RPMI8226 (cell line): ENCODE measurements around the gene MMP17.

Experiments used
- DNase-seq: peaks from one replicate; pipeline ENCODE4 v3.0.0-alpha.2; 2015

MMP17 gene

DNA sequence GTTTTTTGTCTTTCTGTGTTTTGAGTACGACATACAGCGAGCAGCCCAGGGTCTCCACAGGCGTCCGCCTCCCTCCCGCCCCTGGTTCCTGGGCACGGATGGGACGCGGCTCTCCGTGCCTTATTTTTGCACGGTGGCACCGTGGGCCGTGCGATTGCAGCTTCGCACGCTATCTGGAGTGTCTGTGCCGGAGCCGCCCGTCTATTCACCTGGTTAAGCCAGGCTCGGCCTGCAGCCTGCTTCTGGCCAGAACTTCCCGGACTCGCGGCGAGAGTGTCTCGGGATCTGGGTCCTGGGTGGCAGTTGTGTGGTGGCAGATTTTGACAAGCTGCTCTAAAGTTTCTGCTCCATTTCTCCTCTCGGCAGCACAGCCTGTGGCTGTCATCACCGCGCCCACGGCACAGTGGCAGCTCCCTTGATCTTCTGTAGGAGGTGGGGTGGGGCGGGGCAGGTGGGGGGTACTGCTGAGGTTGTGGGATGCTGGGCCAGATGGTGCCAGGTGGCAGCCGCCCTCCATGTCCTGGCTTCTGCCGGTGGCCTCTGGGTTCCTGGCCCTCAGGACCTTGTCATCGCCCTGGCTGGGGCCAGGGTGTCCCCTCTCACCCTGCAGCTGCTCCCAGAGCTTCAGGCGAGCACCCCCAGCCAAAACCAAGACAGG lies 2.9 kb downstream of the MMP17 start:
- DNase-seq = no peak

DNA sequence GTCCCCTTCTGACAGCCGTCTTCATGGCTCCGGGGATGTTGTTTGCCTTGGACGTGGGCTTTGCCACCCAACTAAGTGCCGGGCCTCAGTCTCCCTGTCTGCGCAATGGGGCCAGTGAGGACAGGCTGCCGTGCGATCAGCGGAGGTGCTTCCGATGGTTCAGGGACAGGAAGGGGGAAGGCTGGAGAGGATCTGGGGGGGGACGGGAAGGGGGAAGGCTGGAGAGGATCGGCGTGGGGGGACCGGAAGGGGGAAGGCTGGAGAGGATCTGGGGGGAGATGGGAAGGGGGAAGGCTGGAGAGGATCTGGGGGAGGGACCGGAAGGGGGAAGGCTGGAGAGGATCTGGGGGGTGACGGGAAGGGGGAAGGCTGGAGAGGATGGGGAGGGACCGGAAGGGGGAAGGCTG lies 3.4 kb downstream of the MMP17 start:
- DNase-seq = no peak

DNA sequence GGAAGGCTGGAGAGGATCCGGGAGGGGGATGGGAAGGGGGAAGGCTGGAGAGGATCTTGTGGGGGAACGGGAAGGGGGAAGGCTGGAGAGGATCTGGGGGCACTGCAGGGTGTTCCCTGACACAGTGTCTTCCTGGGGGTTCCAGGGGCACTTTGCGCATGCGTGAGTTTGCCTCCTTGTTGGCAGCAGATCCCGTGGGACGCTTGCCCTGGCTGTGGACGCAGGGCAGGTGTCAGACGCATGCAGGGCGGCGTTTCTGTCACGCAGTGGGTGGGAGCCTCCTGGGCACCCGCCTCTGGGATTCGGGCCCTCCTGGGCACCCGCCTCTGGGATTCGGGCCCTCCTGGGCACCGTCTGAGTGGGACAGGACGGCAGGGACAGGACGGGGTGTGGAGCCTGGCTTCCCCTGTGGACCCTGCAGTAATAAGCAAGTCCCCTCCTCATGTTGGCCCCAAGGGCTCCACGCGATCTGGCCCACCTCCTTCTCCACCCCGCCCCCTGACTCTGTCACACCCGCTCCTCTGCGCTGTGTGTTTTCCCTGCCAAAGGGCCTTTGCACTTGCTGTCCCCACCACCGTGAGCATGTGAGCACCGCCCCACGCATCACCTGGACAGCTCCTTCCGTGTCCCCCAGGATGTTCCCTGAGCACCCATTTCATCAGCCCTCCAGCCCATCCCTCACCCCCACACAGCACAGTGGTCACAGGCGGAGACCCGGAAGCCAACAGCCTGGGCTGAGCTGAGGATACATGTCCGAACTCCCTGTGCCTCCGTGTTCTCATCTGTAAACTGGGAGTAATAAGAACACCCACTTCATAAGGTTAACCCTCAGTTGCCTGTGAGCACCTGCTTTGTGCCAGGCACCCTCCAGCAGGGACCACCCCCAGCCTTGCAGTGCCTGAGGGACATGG lies 4.4 kb downstream of the MMP17 start:
- DNase-seq = no peak

DNA sequence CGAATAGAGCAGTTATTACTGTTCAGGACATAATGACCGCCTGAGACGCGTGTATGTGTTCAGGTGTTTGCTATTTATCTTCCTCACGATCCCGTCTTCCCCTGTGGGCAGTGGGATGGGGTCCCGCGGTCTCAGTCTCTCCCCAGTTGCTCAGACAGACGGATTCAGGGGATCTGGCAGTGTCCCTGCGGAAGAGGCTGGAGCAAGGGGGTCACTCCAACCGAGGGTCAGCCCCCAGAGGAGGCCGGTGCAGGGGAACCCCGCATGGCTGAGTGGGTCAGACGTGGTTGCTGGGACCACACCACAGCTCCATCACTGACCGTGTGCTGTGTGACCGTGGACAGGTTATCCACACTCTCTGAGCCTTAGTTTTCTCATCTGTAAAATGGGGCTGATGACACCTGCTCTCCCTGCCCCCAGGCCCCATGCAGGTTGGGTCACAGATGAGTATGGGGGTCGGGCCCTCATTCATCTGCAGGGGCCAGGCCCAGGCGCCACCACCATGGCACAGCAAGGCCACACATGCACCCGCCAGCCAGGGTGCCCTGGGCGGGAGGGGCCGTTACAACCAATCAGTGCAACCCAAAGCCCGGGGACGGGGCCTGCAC lies 5.2 kb downstream of the MMP17 start:
- DNase-seq = no peak

DNA sequence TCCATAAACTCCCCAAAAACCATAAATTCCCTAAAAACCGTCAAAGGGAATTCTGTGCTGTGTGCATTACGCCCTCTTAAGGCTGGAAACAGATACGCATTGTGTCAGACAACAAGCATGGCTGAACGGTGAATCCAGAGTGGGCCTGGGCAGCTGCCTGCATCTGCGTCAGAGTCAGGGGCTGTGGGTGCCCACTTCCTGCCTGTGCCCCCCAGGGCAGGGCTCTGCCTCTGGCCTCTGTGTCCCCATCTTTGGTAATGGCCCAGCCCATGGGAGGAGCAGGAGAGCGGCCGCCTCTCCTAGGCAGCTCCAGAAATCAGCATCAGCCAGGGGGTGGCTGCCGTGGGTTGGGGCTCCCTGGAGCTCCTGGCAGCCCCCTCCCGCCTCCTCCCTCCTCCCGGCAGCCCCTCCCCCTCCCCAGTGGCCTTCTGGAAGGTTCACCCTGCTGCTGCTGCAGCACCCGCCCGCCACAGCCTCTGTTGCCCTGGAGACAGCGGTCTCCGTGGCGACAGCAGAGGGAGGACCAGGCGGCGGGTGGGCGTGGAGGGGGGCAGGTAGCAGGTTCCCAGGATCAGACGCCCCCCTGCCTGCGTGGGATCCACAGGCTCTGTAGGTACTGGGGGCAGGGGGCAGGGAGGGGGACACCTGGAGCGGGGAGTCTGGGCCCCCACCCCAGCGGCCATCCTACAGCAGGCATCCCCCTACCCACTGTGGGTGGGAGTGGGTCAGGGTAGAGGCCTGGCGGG lies 5.9 kb downstream of the MMP17 start:
- DNase-seq = no peak

DNA sequence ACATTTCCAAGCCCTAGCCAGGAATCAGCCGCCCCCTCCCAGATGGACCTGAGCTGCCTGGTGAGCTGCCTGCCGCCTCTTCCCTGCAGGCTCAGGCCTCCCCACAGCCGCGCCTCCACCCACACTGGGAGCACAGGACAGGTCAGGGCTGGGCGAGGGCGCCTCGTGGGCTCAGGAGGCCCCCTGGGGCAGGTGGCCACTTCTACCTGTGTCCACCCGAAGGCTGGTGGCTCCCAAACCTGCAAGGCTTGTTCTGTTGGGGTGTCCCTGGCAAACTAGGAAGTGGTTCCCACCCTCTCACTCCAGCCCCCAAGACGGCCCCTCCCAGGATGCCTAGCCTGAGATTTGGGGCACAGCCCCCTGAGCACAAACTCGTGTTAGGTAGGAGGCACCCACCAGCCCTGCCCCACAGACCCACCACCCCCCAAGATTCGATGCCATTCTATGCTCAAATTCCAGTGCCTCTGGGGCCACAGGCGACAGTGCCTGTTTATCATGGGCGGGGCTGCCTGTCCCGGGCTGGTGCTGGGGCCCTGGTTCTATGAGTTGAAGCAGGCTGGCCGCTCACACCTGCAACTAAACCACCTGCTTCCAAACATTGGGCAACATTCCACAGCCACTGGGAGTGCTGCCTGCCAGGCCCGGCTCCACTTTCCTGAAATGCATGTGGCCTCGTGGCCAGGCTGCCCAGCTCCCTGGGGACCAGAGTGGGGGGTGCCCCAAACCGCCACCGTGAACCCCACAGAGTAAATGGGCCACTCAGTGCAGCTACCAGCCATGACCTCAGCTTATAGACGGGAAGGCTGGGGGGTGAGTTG lies 6.8 kb downstream of the MMP17 start:
- DNase-seq = no peak

GRCh38 chr12:131835616-131836171 lies 7.5 kb downstream of the MMP17 start:
- peak; percentile 62 for DNase-seq

DNA sequence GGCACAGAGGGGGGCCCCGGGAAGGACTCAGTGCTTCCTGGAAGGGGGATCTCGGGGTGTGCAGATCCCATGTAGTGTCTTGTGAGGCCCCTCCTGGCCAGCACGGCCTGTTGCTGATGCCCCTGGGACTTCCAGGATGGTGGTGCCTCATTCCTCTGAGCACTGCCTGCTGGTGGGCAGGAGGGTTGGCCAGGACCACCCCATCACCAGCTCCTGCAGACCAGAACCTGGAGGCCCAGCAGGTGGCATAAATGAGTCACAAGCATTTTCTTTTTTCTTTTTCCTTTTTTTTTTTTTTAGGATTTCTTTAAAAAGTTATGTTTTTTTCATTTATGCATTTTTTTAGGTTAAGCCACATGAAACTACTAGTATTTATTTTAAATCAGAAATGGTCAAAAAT lies 8.0 kb downstream of the MMP17 start:
- DNase-seq = no peak

- no peak for DNase-seq
Observed at GRCh38 chr12:131836714-131837397, 8.7 kb downstream of the MMP17 start.

DNA sequence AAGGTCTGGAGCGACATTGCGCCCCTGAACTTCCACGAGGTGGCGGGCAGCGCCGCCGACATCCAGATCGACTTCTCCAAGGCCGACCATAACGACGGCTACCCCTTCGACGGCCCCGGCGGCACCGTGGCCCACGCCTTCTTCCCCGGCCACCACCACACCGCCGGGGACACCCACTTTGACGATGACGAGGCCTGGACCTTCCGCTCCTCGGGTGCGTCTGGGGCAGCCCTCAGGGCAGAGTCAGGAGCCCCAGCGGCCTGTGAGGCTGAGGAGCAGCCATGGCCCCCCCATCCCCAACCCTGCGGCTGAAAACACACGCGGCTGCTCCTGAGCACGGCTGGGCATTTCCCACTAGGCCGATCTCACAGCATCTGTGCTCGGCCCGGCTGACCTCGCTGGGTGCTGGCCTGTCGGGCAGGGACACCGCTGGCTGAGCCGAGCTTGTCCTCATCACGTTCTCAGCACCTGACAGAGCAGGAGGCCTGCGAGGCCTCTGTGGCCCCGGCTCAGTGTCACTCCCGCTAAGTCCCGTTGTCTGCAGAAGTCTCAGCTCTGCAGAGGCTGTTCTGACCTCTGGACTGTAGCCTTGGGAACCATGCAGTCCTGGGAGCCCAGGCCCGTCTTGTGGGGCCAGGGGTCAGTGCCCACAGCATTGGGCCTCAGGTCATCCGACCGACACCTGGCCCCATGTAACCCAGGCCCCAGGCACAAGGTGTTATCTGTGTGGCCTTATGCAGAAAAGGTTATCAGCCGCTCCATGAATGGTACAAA lies 12.6 kb downstream of the MMP17 start:
- no peak for DNase-seq

DNA sequence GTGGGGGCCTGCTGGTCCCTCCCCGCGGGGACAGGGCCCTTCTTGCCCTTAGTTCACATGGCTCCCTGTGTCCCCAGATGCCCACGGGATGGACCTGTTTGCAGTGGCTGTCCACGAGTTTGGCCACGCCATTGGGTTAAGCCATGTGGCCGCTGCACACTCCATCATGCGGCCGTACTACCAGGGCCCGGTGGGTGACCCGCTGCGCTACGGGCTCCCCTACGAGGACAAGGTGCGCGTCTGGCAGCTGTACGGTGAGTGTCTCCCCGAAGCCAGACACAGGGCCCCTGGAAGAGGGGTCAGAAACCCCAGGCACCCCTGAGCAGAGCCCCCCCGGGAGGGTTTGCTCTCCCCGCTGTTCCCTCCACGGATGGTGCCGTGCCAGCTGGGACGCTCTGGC lies 13.4 kb downstream of the MMP17 start:
- no peak for DNase-seq

DNA sequence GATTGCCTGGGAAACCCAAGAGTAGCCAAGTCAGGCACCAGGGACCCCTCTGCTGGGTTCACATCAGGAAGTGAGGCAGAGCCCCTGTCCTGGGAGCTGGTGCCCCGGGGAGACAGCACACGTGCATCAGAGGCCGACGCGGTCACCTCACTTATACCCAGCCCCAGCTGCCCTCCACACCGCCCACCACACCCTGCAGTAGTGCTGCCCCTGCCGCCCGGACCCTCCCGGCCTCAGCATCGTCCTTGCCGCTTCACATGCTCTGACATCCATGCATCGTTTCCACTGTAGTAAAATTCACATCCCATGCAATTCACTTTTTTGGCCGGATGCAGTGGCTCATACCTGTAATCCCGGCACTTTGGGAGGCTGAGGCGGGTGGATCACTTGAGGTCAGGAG lies 14.0 kb downstream of the MMP17 start:
- DNase-seq = no peak

DNA sequence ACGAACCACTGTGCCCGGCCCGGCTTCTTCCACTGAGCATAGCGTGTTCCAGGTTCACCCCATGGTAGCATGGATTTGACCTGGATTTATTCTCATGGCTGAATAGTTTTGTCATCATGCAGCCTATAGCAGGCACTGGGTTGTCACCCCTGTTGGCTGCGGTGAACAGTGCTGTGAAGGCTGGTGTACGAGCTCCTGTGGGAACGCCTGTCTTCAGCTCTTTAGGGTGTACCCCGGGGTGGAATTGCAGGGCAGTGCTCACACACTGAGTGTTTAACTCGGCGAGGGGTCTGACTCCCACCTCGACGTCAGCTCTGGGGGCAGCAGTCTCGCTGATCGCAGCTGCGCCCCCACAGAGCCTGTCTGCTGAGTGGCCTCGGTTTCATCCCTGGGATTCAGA lies 15.3 kb downstream of the MMP17 start:
- DNase-seq = no peak

GRCh38 chr12:131844140-131844539 lies 15.9 kb downstream of the MMP17 start:
- no peak for DNase-seq

DNA sequence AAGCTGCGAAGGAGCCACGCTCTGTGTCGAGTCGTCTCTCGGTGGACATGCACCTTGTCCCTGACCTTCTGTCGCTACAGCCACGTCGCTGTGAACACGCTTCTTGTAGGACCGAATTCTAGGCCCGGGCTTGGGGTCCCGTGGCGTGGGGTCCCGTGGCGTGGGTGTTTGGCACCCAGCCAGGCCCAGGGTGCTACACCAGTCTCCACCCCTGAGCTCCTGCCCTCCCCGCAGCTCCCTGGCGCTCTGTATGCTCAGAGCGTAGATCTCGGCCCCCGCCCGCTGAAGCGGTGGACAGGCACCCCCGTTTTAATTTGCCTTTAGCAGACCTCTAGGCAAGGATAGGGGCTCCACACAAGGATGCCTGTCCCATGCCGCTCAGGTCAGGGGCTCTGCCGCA lies 16.5 kb downstream of the MMP17 start:
- no peak for DNase-seq

- DNase-seq = peak; percentile 75
Observed at GRCh38 chr12:131845121-131845520, 16.9 kb downstream of the MMP17 start.

DNA sequence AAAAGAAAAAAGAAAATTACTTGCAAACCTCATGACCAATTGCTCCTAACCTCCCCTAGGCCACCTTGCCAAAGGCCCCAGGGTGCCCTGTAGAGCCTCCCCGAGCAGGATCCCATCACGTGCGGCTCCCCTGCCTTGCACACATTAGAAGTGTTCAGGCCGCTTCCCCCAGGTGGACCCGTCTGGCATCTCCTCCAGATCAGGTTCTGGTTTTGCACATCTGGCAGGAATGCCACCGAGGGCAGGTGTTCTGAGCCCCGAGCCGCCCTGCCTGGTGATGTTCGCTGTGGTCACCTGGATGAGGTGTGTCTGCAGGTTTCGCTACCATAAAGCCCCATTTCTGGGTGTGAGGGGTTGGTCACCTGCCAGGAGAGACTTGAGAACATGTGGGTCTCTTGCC lies 19.3 kb downstream of the MMP17 start:
- DNase-seq = peak; percentile 93

GRCh38 chr12:131848753-131849152 lies 20.6 kb downstream of the MMP17 start:
- no peak for DNase-seq

- no peak for DNase-seq
Observed at GRCh38 chr12:131849700-131850553, 21.7 kb downstream of the MMP17 start.
